KMS-11 (cell line): ENCODE results near the gene IL1RAPL1.

ENCODE experiments used
- H2AFZ ChIP-seq: fragments of 200-600 bp; sonication (generic); 2 replicates; pipeline ENCODE4 v1.6.1; 2016; ENCODE audit warnings: antibody characterized with exemption, mixed run types, low read depth
- H3K27ac ChIP-seq: fragments of 200-600 bp; sonication (generic); 2 replicates; pipeline ENCODE4 v1.6.1; 2016; ENCODE audit warnings: mild to moderate bottlenecking, mixed run types
- H3K27me3 ChIP-seq: fragments of 200-600 bp; sonication (generic); 2 replicates; pipeline ENCODE4 v1.6.1; 2017; ENCODE audit warnings: mild to moderate bottlenecking, low read depth, mixed run types, moderate library complexity; ENCODE audit not compliant: insufficient read depth
- H3K36me3 ChIP-seq: fragments of 200-600 bp; sonication (generic); 2 replicates; pipeline ENCODE4 v1.6.1; 2017; ENCODE audit warnings: mild to moderate bottlenecking, mixed run types; ENCODE audit not compliant: insufficient read depth
- H3K4me1 ChIP-seq: fragments of 200-600 bp; sonication (generic); 2 replicates; pipeline ENCODE4 v1.6.1; 2016; ENCODE audit warnings: mild to moderate bottlenecking, low read depth, mixed run types; ENCODE audit not compliant: poor library complexity, severe bottlenecking
- H3K4me2 ChIP-seq: fragments of 200-600 bp; sonication (generic); 2 replicates; pipeline ENCODE4 v1.7.0; 2016; ENCODE audit warnings: mild to moderate bottlenecking, mixed run types
- H3K4me3 ChIP-seq: fragments of 200-600 bp; sonication (generic); IDR thresholded peaks from 2 replicates; pipeline ENCODE4 v1.6.1; 2017; ENCODE audit warnings: low read depth, low read length, mixed read lengths; ENCODE audit not compliant: insufficient read depth
- H3K79me2 ChIP-seq: fragments of 200-600 bp; sonication (generic); 2 replicates; pipeline ENCODE4 v1.6.1; 2016; ENCODE audit warnings: low read depth, mixed run types; ENCODE audit not compliant: insufficient read depth
- H3K9ac ChIP-seq: fragments of 200-600 bp; sonication (generic); 2 replicates; pipeline ENCODE4 v1.6.1; 2016; ENCODE audit warnings: mild to moderate bottlenecking, mixed run types
- H4K20me1 ChIP-seq: fragments of 200-600 bp; sonication (generic); 2 replicates; pipeline ENCODE4 v1.6.1; 2016; ENCODE audit warnings: mild to moderate bottlenecking, mixed run types; ENCODE audit not compliant: insufficient read depth
- CTCF ChIP-seq: fragments of 200-600 bp; sonication (generic); conservative IDR thresholded peaks from 2 replicates; pipeline ENCODE4 v1.6.1; 2017; ENCODE audit warnings: low read depth, mild to moderate bottlenecking, antibody characterized with exemption, low read length, moderate library complexity, mixed read lengths

IL1RAPL1 gene

DNA sequence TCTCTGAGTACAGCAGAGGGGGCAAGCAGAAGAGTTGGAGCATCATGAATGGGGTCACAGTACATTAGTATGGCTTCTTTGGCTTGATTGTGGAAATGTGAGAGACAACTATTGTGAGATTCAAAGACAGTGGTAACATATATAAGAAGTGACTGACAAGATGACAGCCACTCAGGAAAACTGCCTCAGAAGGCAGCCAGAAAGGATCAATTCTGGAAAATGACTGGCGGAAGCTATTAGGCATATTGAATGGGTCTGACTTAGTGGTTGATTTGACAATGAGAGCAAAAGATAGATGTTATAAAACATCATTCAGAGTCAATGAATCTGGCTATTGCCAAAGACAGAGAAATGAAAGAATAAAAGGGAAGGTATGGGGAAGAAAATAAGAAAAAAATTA, 1282.6 kb downstream of the IL1RAPL1 start:
- Histone ChIP-seq H3K27me3 (no peaks in the 10 kb centered on the region), H3K9ac (no peak overlapping the region), H4K20me1 (no peaks in the 10 kb centered on the region), H3K36me3 (no peaks in the 10 kb centered on the region), H3K27ac (no peak overlapping the region), H3K4me1 (no peaks in the 10 kb centered on the region), H2AFZ (no peak overlapping the region), H3K4me3 (no peak overlapping the region), H3K79me2 (no peaks in the 10 kb centered on the region), H3K4me2 (no peak overlapping the region)
- no peak for TF ChIP-seq CTCF

DNA sequence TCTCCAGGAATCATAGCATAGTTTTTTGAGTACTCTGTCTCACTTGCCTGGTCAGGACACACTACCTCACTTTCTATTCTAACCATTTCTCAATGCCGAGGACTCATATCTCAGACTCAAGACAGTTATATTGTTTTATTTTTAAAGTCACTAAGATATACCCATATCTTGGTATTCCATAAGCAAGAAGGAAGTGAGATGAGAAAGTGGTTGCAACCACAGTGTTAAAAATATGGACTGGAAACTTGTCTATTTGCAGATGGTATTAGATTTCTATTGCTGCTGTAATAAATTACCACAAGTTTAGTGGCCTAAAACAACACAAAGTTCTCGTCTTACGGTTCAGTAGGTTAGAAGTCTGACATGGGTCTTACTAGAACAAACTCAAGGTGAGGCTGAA, 1283.4 kb downstream of the IL1RAPL1 start:
- H3K4me3 ChIP-seq: no peak overlapping the region
- H3K4me1 ChIP-seq: no peaks in the 10 kb centered on the region
- TF ChIP-seq CTCF: no peak
- no peak overlapping the region for H3K9ac ChIP-seq
- no peak overlapping the region for H3K27ac ChIP-seq
- H3K79me2 ChIP-seq: no peaks in the 10 kb centered on the region
- no peaks in the 10 kb centered on the region for H3K36me3 ChIP-seq
- no peaks in the 10 kb centered on the region for H3K27me3 ChIP-seq
- H2AFZ ChIP-seq: no peak overlapping the region
- no peak overlapping the region for H3K4me2 ChIP-seq
- H4K20me1 ChIP-seq: no peaks in the 10 kb centered on the region

- Histone ChIP-seq H4K20me1 (no peaks in the 10 kb centered on the region), H2AFZ (no peak overlapping the region), H3K27me3 (no peaks in the 10 kb centered on the region), H3K9ac (no peak overlapping the region), H3K79me2 (no peaks in the 10 kb centered on the region), H3K36me3 (no peaks in the 10 kb centered on the region), H3K4me2 (no peak overlapping the region), H3K4me1 (no peaks in the 10 kb centered on the region), H3K27ac (no peak overlapping the region), H3K4me3 (no peak overlapping the region)
- TF ChIP-seq CTCF: no peak
Observed at GRCh38 chrX:29872831-29873230, 1285.6 kb downstream of the IL1RAPL1 start.

GRCh38 chrX:29876733-29877132, 1289.5 kb downstream of the IL1RAPL1 start:
- H3K27ac ChIP-seq: no peak overlapping the region
- H3K4me2 ChIP-seq: no peak overlapping the region
- H3K4me3 ChIP-seq: no peak overlapping the region
- H4K20me1 ChIP-seq: no peaks in the 10 kb centered on the region
- no peaks in the 10 kb centered on the region for H3K79me2 ChIP-seq
- no peaks in the 10 kb centered on the region for H3K27me3 ChIP-seq
- TF ChIP-seq CTCF: no peak
- no peak overlapping the region for H3K9ac ChIP-seq
- H3K36me3 ChIP-seq: no peaks in the 10 kb centered on the region
- H3K4me1 ChIP-seq: no peaks in the 10 kb centered on the region
- H2AFZ ChIP-seq: no peak overlapping the region

GRCh38 chrX:29880977-29881376, 1293.7 kb downstream of the IL1RAPL1 start:
- no peaks in the 10 kb centered on the region for H3K4me1 ChIP-seq
- H3K79me2 ChIP-seq: no peaks in the 10 kb centered on the region
- H3K4me2 ChIP-seq: no peak overlapping the region
- H4K20me1 ChIP-seq: no peaks in the 10 kb centered on the region
- no peak overlapping the region for H3K4me3 ChIP-seq
- no peak overlapping the region for H2AFZ ChIP-seq
- no peaks in the 10 kb centered on the region for H3K27me3 ChIP-seq
- H3K36me3 ChIP-seq: no peaks in the 10 kb centered on the region
- no peak overlapping the region for H3K27ac ChIP-seq
- TF ChIP-seq CTCF: no peak
- H3K9ac ChIP-seq: no peak overlapping the region
